OCI-LY1 (cell line): ENCODE measurements around the gene QRFP.

Experiments used
- H2AFZ ChIP-seq: fragments of 200-600 bp; sonication (generic), shearing (Covaris generic); 2 replicates; pipeline ENCODE4 v1.6.0; 2014; ENCODE audit warnings: antibody characterized with exemption, mild to moderate bottlenecking, low read length
- H3F3A ChIP-seq: fragments of 200-600 bp; sonication (generic), shearing (Covaris generic); 2 replicates; pipeline ENCODE4 v1.6.0; 2014; ENCODE audit warnings: mild to moderate bottlenecking, antibody characterized with exemption, low read length, moderate library complexity; ENCODE audit not compliant: insufficient read depth
- H3K27ac ChIP-seq: fragments of 200-600 bp; sonication (generic); 2 replicates; pipeline ENCODE4 v1.5.1; 2014; ENCODE audit warnings: low read length, mixed run types, mild to moderate bottlenecking, low read depth; ENCODE audit not compliant: poor library complexity, severe bottlenecking
- H3K27me3 ChIP-seq: fragments of 200-600 bp; sonication (generic); 2 replicates; pipeline ENCODE4 v1.6.0; 2014; ENCODE audit warnings: antibody characterized with exemption, mild to moderate bottlenecking, low read length, moderate library complexity; ENCODE audit not compliant: insufficient read depth
- H3K36me3 ChIP-seq: fragments of 200-600 bp; sonication (generic); 2 replicates; pipeline ENCODE4 v1.6.1; 2014; ENCODE audit warnings: mild to moderate bottlenecking, antibody characterized with exemption, low read length, moderate library complexity, mixed read lengths; ENCODE audit not compliant: insufficient read depth
- H3K4me1 ChIP-seq: fragments of 200-600 bp; sonication (generic); 2 replicates; pipeline ENCODE4 v1.5.1; 2014; ENCODE audit warnings: mild to moderate bottlenecking, low read length, moderate library complexity; ENCODE audit not compliant: insufficient read depth, severe bottlenecking
- H3K4me2 ChIP-seq: fragments of 200-600 bp; sonication (generic), shearing (Covaris generic); 2 replicates; pipeline ENCODE4 v1.6.1; 2014; ENCODE audit warnings: low read length
- H3K4me3 ChIP-seq: fragments of 200-600 bp; sonication (generic); 2 replicates; pipeline ENCODE4 v1.5.1; 2014; ENCODE audit warnings: low read length, low read depth, mild to moderate bottlenecking, mixed read lengths; ENCODE audit not compliant: poor library complexity, severe bottlenecking
- H3K79me2 ChIP-seq: fragments of 200-600 bp; shearing (Covaris generic); 2 replicates; pipeline ENCODE4 v1.6.1; 2016; ENCODE audit warnings: mixed run types, low read length, mixed read lengths; ENCODE audit not compliant: insufficient read depth
- H3K9ac ChIP-seq: fragments of 200-600 bp; sonication (generic), shearing (Covaris generic); 2 replicates; pipeline ENCODE4 v1.6.1; 2014; ENCODE audit warnings: mild to moderate bottlenecking, low read length, mixed read lengths
- H3K9me2 ChIP-seq: fragments of 200-600 bp; sonication (generic), shearing (Covaris generic); 2 replicates; pipeline ENCODE4 v1.6.1; 2014; ENCODE audit warnings: low read depth, mild to moderate bottlenecking, low read length, mixed read lengths
- H3K9me3 ChIP-seq: fragments of 200-600 bp; shearing (Covaris generic); 2 replicates; pipeline ENCODE4 v1.6.1; 2014; ENCODE audit warnings: low read length, mixed read lengths
- H4K20me1 ChIP-seq: fragments of 200-600 bp; sonication (generic), shearing (Covaris generic); 2 replicates; pipeline ENCODE4 v1.6.0; 2016; ENCODE audit warnings: mild to moderate bottlenecking, low read length; ENCODE audit not compliant: insufficient read depth
- EZH2 ChIP-seq: fragments of 200-600 bp; sonication (generic), shearing (Covaris generic); IDR thresholded peaks from 2 replicates; pipeline ENCODE4 v1.8.0; 2017; ENCODE audit warnings: borderline replicate concordance, mixed run types, mild to moderate bottlenecking, antibody characterized with exemption, low read length, moderate library complexity, mixed read lengths
- TF ChIP-seq, protein P1 (sequence below): fragments of 200-600 bp; sonication (generic), shearing (Covaris generic); IDR thresholded peaks from 2 replicates; pipeline ENCODE4 v1.5.1; 2017; ENCODE audit warnings: mild to moderate bottlenecking, antibody characterized with exemption, low read length, moderate library complexity, mixed read lengths

The QRFP gene

GRCh38 chr9:130874783-130875182, 21.8 kb downstream of the QRFP start:
- peaks cover 11% of the 10 kb centered on the region for H3K4me1 ChIP-seq
- H3K27ac ChIP-seq, result no peak overlapping the region
- no peak for TF ChIP-seq EZH2
- TF ChIP-seq, protein P1, sequence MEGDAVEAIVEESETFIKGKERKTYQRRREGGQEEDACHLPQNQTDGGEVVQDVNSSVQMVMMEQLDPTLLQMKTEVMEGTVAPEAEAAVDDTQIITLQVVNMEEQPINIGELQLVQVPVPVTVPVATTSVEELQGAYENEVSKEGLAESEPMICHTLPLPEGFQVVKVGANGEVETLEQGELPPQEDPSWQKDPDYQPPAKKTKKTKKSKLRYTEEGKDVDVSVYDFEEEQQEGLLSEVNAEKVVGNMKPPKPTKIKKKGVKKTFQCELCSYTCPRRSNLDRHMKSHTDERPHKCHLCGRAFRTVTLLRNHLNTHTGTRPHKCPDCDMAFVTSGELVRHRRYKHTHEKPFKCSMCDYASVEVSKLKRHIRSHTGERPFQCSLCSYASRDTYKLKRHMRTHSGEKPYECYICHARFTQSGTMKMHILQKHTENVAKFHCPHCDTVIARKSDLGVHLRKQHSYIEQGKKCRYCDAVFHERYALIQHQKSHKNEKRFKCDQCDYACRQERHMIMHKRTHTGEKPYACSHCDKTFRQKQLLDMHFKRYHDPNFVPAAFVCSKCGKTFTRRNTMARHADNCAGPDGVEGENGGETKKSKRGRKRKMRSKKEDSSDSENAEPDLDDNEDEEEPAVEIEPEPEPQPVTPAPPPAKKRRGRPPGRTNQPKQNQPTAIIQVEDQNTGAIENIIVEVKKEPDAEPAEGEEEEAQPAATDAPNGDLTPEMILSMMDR, result no peak
- no peak overlapping the region for H2AFZ ChIP-seq
- peaks cover 17% of the 10 kb centered on the region; the same call in 1 of the 2 replicates for H3K36me3 ChIP-seq
- no peak overlapping the region for H3K4me3 ChIP-seq
- H3K9me2 ChIP-seq, result no peaks in the 10 kb centered on the region
- no peaks in the 10 kb centered on the region for H3K27me3 ChIP-seq
- H3K79me2 ChIP-seq, result no peaks in the 10 kb centered on the region
- no peaks in the 10 kb centered on the region for H4K20me1 ChIP-seq
- H3F3A ChIP-seq, result no peaks in the 10 kb centered on the region
- H3K9me3 ChIP-seq, result no peaks in the 10 kb centered on the region
- H3K9ac ChIP-seq, result no peak overlapping the region
- no peak overlapping the region for H3K4me2 ChIP-seq

DNA sequence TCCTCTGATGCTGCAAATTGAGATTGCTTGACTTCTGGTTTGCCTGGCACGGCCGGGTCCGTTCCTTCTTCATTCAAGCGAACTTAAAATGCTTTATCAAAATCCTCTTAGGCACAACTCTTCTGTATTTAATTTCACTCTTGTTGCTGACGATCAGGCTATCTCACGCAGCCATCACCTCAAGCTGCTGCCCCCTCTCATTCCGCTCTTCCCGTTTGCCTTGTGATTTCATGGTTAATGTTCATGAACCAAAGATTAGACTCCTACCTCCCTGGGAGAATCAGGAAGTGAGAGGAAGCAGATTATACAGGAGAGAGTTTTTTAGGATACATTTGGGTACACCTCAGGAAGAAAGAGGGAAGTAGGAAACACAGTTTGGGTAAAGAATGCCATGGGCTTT, 22.6 kb downstream of the QRFP start:
- Histone ChIP-seq H3K4me2 (no peak overlapping the region), H3K79me2 (no peaks in the 10 kb centered on the region), H2AFZ (no peak overlapping the region), H3K9me3 (no peaks in the 10 kb centered on the region), H3K36me3 (peaks cover 15% of the 10 kb centered on the region; the same call in 1 of the 2 replicates), H3F3A (no peaks in the 10 kb centered on the region), H3K9me2 (no peaks in the 10 kb centered on the region), H4K20me1 (no peaks in the 10 kb centered on the region), H3K4me1 (peaks cover 11% of the 10 kb centered on the region), H3K27me3 (no peaks in the 10 kb centered on the region), H3K27ac (no peak overlapping the region), H3K9ac (no peak overlapping the region), H3K4me3 (no peak overlapping the region)
- TF ChIP-seq EZH2, result no peak
- TF ChIP-seq, protein P1, result no peak

GRCh38 chr9:130872912-130873503, 23.6 kb downstream of the QRFP start:
- Histone ChIP-seq H3K4me1 (peaks cover 11% of the 10 kb centered on the region), H3K9ac (no peak overlapping the region), H4K20me1 (no peaks in the 10 kb centered on the region), H3K79me2 (no peaks in the 10 kb centered on the region), H3K27ac (no peak overlapping the region), H3F3A (no peaks in the 10 kb centered on the region), H3K27me3 (no peaks in the 10 kb centered on the region), H3K4me2 (no peak overlapping the region), H3K9me3 (no peaks in the 10 kb centered on the region), H3K36me3 (peaks cover 10% of the 10 kb centered on the region; the same call in 1 of the 2 replicates), H2AFZ (no peak overlapping the region), H3K9me2 (no peaks in the 10 kb centered on the region), H3K4me3 (no peak overlapping the region)
- TF ChIP-seq, protein P1, result no peak
- no peak for TF ChIP-seq EZH2
